Right atrium auricular region (tissue), 2 donors: ENCODE results near the gene PKP3. TPM values are rescaled to one million over a fixed set of nuclear protein-coding genes. Genes with fewer than 3 reads are reported as not detected.
"Not testable (repeated sequence)": the region's sequence is repeated elsewhere in the genome, so short reads cannot be mapped to it uniquely, and the experiment has no call there.

ENCODE experiments used
- DNase-seq: peaks from one replicate; pipeline ENCODE4 v3.0.0-alpha.2; 2019; ENCODE audit warnings: low spot score
- H3K27ac ChIP-seq, 2 donors: fragments of 200-600 bp; sonication (generic); 1 replicate in 1 of 2; 2 replicates in 1 of 2; pipeline ENCODE4 v1.5.1; 2016 to 2019
- H3K27me3 ChIP-seq, 2 donors: fragments of 200-600 bp; sonication (generic); one replicate each; pipeline versions ENCODE4 v1.5.1 to v1.6.0; 2017 to 2019
- H3K36me3 ChIP-seq: fragments of 200-600 bp; sonication (generic); one replicate; pipeline ENCODE4 v1.5.1; 2016
- H3K4me1 ChIP-seq, 2 donors: fragments of 200-600 bp; sonication (generic); one replicate each; pipeline versions ENCODE4 v1.5.1 to v1.6.0; 2017 to 2019
- H3K4me3 ChIP-seq, 2 donors: fragments of 200-600 bp; sonication (generic); 1 replicate in 1 of 2; 2 replicates in 1 of 2; pipeline ENCODE4 v1.5.1; 2017 to 2019; ENCODE audit warnings: mild to moderate bottlenecking in 1 of 2, moderate library complexity in 1 of 2
- H3K9me3 ChIP-seq, 2 donors: fragments of 200-600 bp; sonication (generic); one replicate each; pipeline ENCODE4 v1.5.1; 2019
- CTCF ChIP-seq, 2 donors: fragments of 200-600 bp; sonication (generic); IDR thresholded peaks; one replicate each; pipeline ENCODE4 v1.5.1; 2019; ENCODE audit warnings: antibody characterized with exemption in 2 of 2
- total RNA-seq, 2 donors: library from RNA; depleted of rRNA; stranded (reverse); fragments of >200 nt; gene quantifications; one replicate each; pipeline ENCODE4 v1.1.0, GENCODE V29; 2016

PKP3 gene
- total RNA-seq, 2 donors from 2014 or later = 0.43 to 1.0 TPM

GRCh38 chr11:420054-420910, 26.3 kb downstream of the PKP3 start:
- no peak overlapping the region for H3K27ac ChIP-seq
- H3K9me3 ChIP-seq = peaks cover 0 to 2% of the 10 kb centered on the region in 2 donors
- H3K4me3 ChIP-seq = no peak overlapping the region
- H3K4me1 ChIP-seq = peaks cover 0 to 23% of the 10 kb centered on the region in 2 donors
- H3K36me3 ChIP-seq = no peaks in the 10 kb centered on the region
- peaks cover 0 to 3% of the 10 kb centered on the region in 2 donors for H3K27me3 ChIP-seq
- DNase-seq = no peak
- TF ChIP-seq CTCF (IDR thresholded peaks at IDR 0.05) = no peak

- Histone ChIP-seq H3K9me3 (peaks cover 0 to 4% of the 10 kb centered on the region in 2 donors), H3K27me3 (peaks cover 0 to 3% of the 10 kb centered on the region in 2 donors), H3K4me3 (no peak overlapping the region), H3K36me3 (no peaks in the 10 kb centered on the region), H3K4me1 (peaks cover 0 to 16% of the 10 kb centered on the region in 2 donors), H3K27ac (no peak overlapping the region)
- no peak for TF ChIP-seq CTCF (IDR thresholded peaks at IDR 0.05)
- no peak for DNase-seq
Measured at GRCh38 chr11:420911-421321, 26.9 kb downstream of the PKP3 start.

- DNase-seq = no peak
- Histone ChIP-seq H3K36me3 (no peaks in the 10 kb centered on the region), H3K4me1 (peaks cover 0 to 5% of the 10 kb centered on the region in 2 donors), H3K9me3 (peaks cover 0 to 4% of the 10 kb centered on the region in 2 donors), H3K27ac (no peak overlapping the region), H3K4me3 (no peak overlapping the region), H3K27me3 (peaks cover 0 to 3% of the 10 kb centered on the region in 2 donors)
- no peak for TF ChIP-seq CTCF (IDR thresholded peaks at IDR 0.05)
Measured at GRCh38 chr11:422249-422656, 28.2 kb downstream of the PKP3 start.

GRCh38 chr11:424232-424631, 30.2 kb downstream of the PKP3 start:
- Histone ChIP-seq H3K9me3 (peaks cover 0 to 4% of the 10 kb centered on the region in 2 donors), H3K36me3 (no peaks in the 10 kb centered on the region), H3K27me3 (peaks cover 0 to under 1% of the 10 kb centered on the region in 2 donors), H3K4me3 (no peak overlapping the region), H3K27ac (no peak overlapping the region), H3K4me1 (no peaks in the 10 kb centered on the region)
- no peak for TF ChIP-seq CTCF (IDR thresholded peaks at IDR 0.05)
- DNase-seq = no peak

GRCh38 chr11:424766-425165, 30.8 kb downstream of the PKP3 start:
- not testable (repeated sequence) for H3K36me3 ChIP-seq, DNase-seq, H3K27ac ChIP-seq, H3K9me3 ChIP-seq, H3K4me3 ChIP-seq, H3K4me1 ChIP-seq, H3K27me3 ChIP-seq

GRCh38 chr11:425301-425700, 31.3 kb downstream of the PKP3 start:
- no peak for DNase-seq
- no peak overlapping the region for H3K4me3 ChIP-seq
- no peaks in the 10 kb centered on the region for H3K27me3 ChIP-seq
- TF ChIP-seq CTCF (IDR thresholded peaks at IDR 0.05) = no peak
- H3K4me1 ChIP-seq = no peaks in the 10 kb centered on the region
- no peaks in the 10 kb centered on the region for H3K36me3 ChIP-seq
- peaks cover 0 to 4% of the 10 kb centered on the region in 2 donors for H3K9me3 ChIP-seq
- H3K27ac ChIP-seq = no peak overlapping the region
